Spleen (tissue), 7 donors: ENCODE results near the gene SOD1.

Experiments used
- POLR2A ChIP-seq, 3 donors: fragments of 450-650 bp; IDR thresholded peaks; one replicate each; pipeline ENCODE4 v1.5.1; 2017; ENCODE audit warnings: antibody characterized with exemption in 3 of 3, mild to moderate bottlenecking in 1 of 3
- POLR2AphosphoS5 ChIP-seq, 3 donors: sonication (generic); formaldehyde crosslinking; IDR thresholded peaks; one replicate each; pipeline ENCODE4 v1.5.1; 2017; ENCODE audit warnings: antibody characterized with exemption in 3 of 3
- TF ChIP-seq, protein P1 (sequence below), 11 experiments: fragments of 200-600 bp in 7 of 11; fragments of 450-650 bp in 4 of 11; sonication (generic) in 4 of 11; IDR thresholded peaks in 8 of 11; conservative IDR thresholded peaks in 3 of 11; 1 replicate in 7 of 11; 2 replicates in 4 of 11; pipeline versions ENCODE4 v1.4.0 to v1.8.0; 2016 to 2021; ENCODE audit warnings: antibody characterized with exemption in 11 of 11, inconsistent platforms in 4 of 11, mild to moderate bottlenecking in 1 of 11
- donor health status: DM: no; HTN: no; CAD: no; lungs with moderate emphysema.
- donor health status: DM: no; HTN: no; CAD: no.
- donor health status: DM: no; HTN: no; CAD: no.

DNA sequence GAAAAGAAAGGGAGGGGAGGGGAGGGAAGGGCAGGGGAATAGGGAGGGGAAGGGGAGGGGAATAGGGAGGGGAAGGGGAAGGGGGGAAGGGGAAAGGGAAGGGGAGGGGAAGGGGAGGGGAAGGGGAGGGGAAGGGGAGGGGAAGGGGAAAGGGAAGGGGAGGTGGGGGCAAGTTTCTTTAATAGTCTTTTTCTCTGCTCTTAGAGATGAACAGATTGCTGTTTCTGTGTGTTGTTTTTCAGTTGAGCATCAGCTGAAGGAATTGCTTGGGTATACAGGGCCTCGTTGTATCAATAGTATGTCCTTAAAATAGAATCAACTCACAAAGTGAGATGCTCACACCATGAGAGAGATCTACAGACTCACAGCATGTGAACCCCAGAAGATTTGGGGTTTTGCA is 44.8 kb upstream of the SOD1 start:
- TF ChIP-seq, protein P1, sequence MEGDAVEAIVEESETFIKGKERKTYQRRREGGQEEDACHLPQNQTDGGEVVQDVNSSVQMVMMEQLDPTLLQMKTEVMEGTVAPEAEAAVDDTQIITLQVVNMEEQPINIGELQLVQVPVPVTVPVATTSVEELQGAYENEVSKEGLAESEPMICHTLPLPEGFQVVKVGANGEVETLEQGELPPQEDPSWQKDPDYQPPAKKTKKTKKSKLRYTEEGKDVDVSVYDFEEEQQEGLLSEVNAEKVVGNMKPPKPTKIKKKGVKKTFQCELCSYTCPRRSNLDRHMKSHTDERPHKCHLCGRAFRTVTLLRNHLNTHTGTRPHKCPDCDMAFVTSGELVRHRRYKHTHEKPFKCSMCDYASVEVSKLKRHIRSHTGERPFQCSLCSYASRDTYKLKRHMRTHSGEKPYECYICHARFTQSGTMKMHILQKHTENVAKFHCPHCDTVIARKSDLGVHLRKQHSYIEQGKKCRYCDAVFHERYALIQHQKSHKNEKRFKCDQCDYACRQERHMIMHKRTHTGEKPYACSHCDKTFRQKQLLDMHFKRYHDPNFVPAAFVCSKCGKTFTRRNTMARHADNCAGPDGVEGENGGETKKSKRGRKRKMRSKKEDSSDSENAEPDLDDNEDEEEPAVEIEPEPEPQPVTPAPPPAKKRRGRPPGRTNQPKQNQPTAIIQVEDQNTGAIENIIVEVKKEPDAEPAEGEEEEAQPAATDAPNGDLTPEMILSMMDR (IDR thresholded peaks at IDR 0.05 in 8 of 11, conservative IDR thresholded peaks at IDR 0.05 in 3 of 11): no peak
- TF ChIP-seq POLR2A (IDR thresholded peaks at IDR 0.05) (no peak), POLR2AphosphoS5 (IDR thresholded peaks at IDR 0.05) (no peak)
